Thymus (tissue), 11 donors: Measurements from ENCODE around the gene CBLN3. TPM values are rescaled to one million over a fixed set of nuclear protein-coding genes. Genes with fewer than 3 reads are reported as not detected.

Source experiments
- DNase-seq, 9 donors: peaks; one replicate each; pipeline ENCODE4 v3.0.0-alpha.2; 2013; ENCODE audit warnings: low spot score in 9 of 9, low read depth in 6 of 9, missing footprints in 1 of 9
- H3K27ac ChIP-seq, 2 donors: one replicate each; pipeline ENCODE4 v1.5.1; 2013; ENCODE audit warnings: control low read depth in 1 of 2, low read depth in 1 of 2, low read length in 1 of 2, mild to moderate bottlenecking in 1 of 2, moderate library complexity in 1 of 2
- H3K27me3 ChIP-seq, 2 donors: one replicate each; pipeline ENCODE4 v1.5.1; 2013; ENCODE audit warnings: low read length in 1 of 2; ENCODE audit not compliant: control insufficient read depth in 2 of 2, insufficient read depth in 1 of 2
- H3K36me3 ChIP-seq, 2 donors: one replicate each; pipeline ENCODE4 v1.5.1; 2013; ENCODE audit warnings: low read length in 1 of 2, mild to moderate bottlenecking in 1 of 2, moderate library complexity in 1 of 2; ENCODE audit not compliant: control insufficient read depth in 2 of 2, insufficient read depth in 2 of 2
- H3K4me1 ChIP-seq, 2 donors: one replicate each; pipeline ENCODE4 v1.5.1; 2013; ENCODE audit warnings: low read length in 2 of 2; ENCODE audit not compliant: control insufficient read depth in 2 of 2, insufficient read depth in 2 of 2
- H3K4me3 ChIP-seq, 2 donors: one replicate each; pipeline ENCODE4 v1.5.1; 2013; ENCODE audit warnings: low read length in 2 of 2, control low read depth in 1 of 2, mild to moderate bottlenecking in 1 of 2
- H3K9me3 ChIP-seq, 2 donors: one replicate each; pipeline ENCODE4 v1.5.1; 2013; ENCODE audit warnings: low read length in 1 of 2, mild to moderate bottlenecking in 1 of 2; ENCODE audit not compliant: control insufficient read depth in 2 of 2, insufficient read depth in 1 of 2
- WGBS: extraction: QIAGEN DNeasy Blood & Tissue Kit; methylation state at CpG from one replicate; pipeline ENCODE4 v1.1.7; 2013; 5-methylcytosine and 5-hydroxymethylcytosine counted together
- polyA plus RNA-seq: library from polyadenylated mRNA; stranded (reverse); fragments of 200-250 nt; gene quantifications from one replicate; pipeline ENCODE4 v1.2.3, GENCODE V29; 2013
- total RNA-seq: library from RNA; stranded (reverse); fragments of 120-200 nt; gene quantifications from one replicate; pipeline ENCODE4 v1.2.4, GENCODE V29; 2013
- donor health status: healthy.

CBLN3 gene
- total and polyA plus RNA-seq, 2 donors, result 2.8 to 9.5 TPM

GRCh38 chr14:24382064-24382371 lies 47.5 kb downstream of the CBLN3 start:
- Histone ChIP-seq H3K9me3 (no peaks in the 10 kb centered on the region), H3K36me3 (no peaks in the 10 kb centered on the region), H3K4me3 (no peak overlapping the region), H3K4me1 (peaks cover 0 to 12% of the 10 kb centered on the region in 2 donors), H3K27me3 (no peaks in the 10 kb centered on the region), H3K27ac (no peak overlapping the region)
- no peak for DNase-seq
- 94% methylated on average over 4 of the region's 4 CpGs for WGBS

- Histone ChIP-seq H3K27me3 (no peaks in the 10 kb centered on the region), H3K4me3 (no peak overlapping the region), H3K4me1 (peaks cover 0 to 17% of the 10 kb centered on the region in 2 donors), H3K27ac (no peak overlapping the region), H3K36me3 (no peaks in the 10 kb centered on the region), H3K9me3 (no peaks in the 10 kb centered on the region)
- 94% methylated on average over 8 of the region's 8 CpGs for WGBS
- DNase-seq, result no peak
Observed at GRCh38 chr14:24381363-24382063, 48.0 kb downstream of the CBLN3 start.

DNA sequence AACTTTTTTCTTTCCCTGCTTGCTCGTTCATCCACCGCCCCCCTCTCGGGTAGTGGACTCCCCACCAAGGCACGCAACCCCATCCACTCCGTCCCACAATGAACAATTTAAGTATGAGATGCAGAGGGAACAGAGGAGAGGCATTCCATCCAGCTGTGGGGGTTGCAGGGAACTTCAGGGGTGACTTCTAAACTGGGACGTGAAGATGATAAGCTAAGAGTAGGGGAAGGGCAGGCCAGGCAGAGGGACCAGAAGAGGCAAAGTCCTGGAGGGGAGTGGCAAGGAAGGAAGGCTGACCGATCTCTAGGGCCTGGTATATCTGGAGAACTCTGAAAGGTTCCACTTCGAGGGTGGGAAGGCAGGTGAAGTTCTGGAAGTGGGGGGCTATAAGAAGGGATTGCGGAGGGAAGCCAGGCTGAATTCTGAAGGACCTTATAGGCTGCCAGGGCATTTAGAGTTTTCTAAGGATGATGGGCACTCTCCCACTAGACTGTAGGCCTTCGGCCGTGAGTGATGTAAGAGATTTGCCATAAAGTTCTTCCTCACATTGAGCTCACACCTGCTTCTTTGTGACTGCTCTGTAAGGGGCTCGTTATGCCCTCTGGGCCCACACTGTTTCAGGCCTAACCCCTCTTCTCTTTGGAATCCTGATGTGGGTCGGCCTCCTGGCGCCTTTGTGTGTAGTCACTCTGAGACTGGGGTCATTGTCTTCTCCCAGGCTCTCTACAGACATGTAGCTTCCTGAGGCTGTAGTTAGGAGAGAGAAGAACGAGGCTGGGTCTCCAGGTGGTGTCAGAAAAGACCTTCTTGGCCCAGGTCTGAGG lies 49.3 kb downstream of the CBLN3 start:
- no peaks in the 10 kb centered on the region for H3K9me3 ChIP-seq
- WGBS, result 91% methylated on average over 15 of the region's 15 CpGs
- no peak overlapping the region for H3K27ac ChIP-seq
- no peak for DNase-seq
- H3K27me3 ChIP-seq, result no peaks in the 10 kb centered on the region
- H3K36me3 ChIP-seq, result peaks cover 0 to 2% of the 10 kb centered on the region in 2 donors
- H3K4me3 ChIP-seq, result no peak overlapping the region
- peaks cover 0 to 23% of the 10 kb centered on the region in 2 donors for H3K4me1 ChIP-seq

DNA sequence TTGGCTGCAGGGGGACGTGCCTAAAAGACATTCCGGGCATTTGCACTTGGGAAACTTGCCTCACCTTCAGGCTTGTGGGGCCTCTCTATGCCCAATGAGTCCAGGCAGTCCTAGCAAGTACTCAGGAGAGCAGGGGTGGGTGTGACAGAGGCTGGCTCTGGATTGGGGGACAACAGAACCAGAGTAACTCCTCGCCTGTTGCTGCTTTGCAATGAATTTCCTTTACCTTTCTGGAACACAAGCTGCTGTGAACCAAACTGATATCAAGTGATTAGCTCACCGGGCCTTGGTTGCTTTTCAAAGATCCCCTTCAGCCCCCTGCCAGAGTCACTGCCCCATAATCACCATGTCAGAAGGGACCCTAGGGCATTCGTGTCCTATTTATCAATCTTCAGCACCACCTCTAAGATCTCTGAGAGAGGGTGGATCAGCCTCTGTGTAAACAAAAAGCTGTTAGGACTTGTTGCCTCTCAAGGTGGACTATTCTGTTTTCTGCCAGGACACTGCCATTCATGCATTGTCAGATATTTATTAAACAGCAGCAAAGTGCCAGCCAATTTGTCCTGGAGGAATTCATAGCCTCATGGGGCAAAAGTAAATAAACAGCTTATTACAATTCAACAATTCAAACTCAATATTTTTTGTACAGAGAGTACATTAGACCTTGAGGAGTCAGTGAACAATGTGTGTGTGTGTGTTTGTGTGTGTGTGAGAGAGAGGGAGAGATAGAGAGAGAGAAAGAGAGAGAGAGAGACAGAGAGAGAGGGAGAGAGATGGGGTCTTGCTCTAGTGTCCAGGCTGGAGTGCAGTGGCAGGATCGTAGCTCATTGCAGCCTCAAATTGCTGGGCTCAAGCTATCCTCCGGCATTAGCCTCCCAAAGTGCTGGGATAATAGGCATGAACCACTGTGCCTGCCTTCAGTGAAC lies 50.2 kb downstream of the CBLN3 start:
- no peaks in the 10 kb centered on the region for H3K9me3 ChIP-seq
- peaks cover 0 to 23% of the 10 kb centered on the region in 2 donors for H3K4me1 ChIP-seq
- H3K4me3 ChIP-seq, result no peak overlapping the region
- H3K36me3 ChIP-seq, result peaks cover 0 to 2% of the 10 kb centered on the region in 2 donors
- WGBS, result 94% methylated on average over 7 of the region's 7 CpGs
- H3K27ac ChIP-seq, result no peak overlapping the region
- DNase-seq, result no peak
- no peaks in the 10 kb centered on the region for H3K27me3 ChIP-seq

DNA sequence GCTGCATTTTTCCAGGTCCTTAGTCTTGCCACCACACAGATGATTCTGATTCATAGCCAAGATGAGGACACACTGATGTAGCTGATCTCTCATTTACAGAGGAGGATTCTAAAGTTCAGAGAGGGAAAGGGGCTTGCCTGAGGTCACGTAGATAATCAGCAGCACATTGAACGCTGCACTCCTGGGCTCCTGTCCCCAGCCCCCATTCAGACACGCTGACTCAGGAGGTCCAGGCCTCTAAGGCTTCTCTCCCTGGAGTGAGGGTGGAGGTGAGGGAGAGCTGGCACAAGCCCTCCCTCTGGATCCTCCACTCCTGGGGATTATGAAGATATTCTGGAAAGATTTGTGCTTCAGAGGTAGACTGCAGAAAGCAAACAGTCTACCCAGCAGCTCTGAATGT lies 51.1 kb downstream of the CBLN3 start:
- DNase-seq, result no peak
- Histone ChIP-seq H3K36me3 (peaks cover 0 to 2% of the 10 kb centered on the region in 2 donors), H3K27ac (no peak overlapping the region), H3K27me3 (no peaks in the 10 kb centered on the region), H3K9me3 (no peaks in the 10 kb centered on the region), H3K4me3 (no peak overlapping the region), H3K4me1 (peaks cover 0 to 23% of the 10 kb centered on the region in 2 donors)
- 98% methylated on average over 3 of the region's 3 CpGs for WGBS

GRCh38 chr14:24377657-24378056 lies 51.8 kb downstream of the CBLN3 start:
- DNase-seq, result peak in 5 of 9 donors; percentile 19 to 58 (median 33)
- Histone ChIP-seq H3K36me3 (peaks cover 0 to 2% of the 10 kb centered on the region in 2 donors), H3K4me1 (peaks cover 0 to 23% of the 10 kb centered on the region in 2 donors), H3K27me3 (no peaks in the 10 kb centered on the region), H3K27ac (no peak overlapping the region), H3K4me3 (no peak overlapping the region), H3K9me3 (no peaks in the 10 kb centered on the region)
- WGBS, result 48% methylated on average over 2 of the region's 2 CpGs

- H3K4me3 ChIP-seq, result no peak overlapping the region
- no peaks in the 10 kb centered on the region for H3K9me3 ChIP-seq
- no peak overlapping the region for H3K27ac ChIP-seq
- H3K4me1 ChIP-seq, result peaks cover 0 to 23% of the 10 kb centered on the region in 2 donors
- WGBS, result 79% methylated on average over 7 of the region's 7 CpGs
- peaks cover 0 to 2% of the 10 kb centered on the region in 2 donors for H3K36me3 ChIP-seq
- DNase-seq, result no peak
- no peaks in the 10 kb centered on the region for H3K27me3 ChIP-seq
Observed at GRCh38 chr14:24377126-24377525, 52.3 kb downstream of the CBLN3 start.
